ENCODE measurements around the gene KCNF1.

KCNF1 gene

DNA sequence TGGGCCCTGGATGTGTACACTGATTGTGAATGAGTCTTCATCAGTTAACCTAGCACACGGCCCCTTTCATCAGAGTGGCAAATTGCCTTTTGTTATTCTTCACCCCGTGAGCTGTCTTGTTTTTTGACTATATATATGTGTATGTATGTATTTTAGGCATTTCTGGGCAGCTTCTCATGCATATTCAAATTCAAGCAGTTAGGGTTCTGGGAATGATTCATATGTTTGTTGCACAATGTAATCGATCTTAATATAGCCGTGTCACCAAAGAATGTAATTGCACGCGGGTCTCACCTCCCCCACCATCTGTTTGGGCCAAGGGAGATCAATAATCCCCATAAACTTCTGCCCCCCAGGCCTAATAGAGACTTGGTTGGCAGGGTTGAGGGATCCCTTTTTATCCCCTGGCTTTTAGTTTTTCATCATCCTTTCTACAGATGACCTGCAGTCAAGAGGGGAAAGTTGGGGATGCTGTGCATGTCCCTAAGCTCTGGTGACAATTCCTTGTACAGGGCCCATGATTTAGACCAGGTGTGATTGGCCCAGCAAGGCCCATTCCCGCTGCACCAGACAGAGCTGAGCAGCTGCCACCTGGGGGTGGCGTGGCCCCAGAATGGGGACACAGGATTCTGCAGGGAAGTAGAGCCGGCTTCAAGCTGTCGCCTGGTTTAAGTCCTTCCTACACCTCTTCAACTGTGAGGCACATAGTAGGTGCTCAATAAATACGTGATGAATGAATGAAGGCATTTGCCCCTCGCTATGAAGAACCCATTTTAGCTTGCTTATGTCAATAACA lies 19.2 kb downstream of the KCNF1 start:
- no peaks in the 10 kb centered on the region for H3K36me3 ChIP-seq (ENCODE audit: insufficient read depth, low read length)
- no peaks in the 10 kb centered on the region for H3K9me3 ChIP-seq (ENCODE audit: control insufficient read depth, insufficient read depth, low read length)
- no peak overlapping the region for H3K9ac ChIP-seq (ENCODE audit: low read depth, low read length)
- H3K4me1 ChIP-seq (ENCODE audit: insufficient read depth, low read length), result peaks cover 28% of the 10 kb centered on the region

DNA sequence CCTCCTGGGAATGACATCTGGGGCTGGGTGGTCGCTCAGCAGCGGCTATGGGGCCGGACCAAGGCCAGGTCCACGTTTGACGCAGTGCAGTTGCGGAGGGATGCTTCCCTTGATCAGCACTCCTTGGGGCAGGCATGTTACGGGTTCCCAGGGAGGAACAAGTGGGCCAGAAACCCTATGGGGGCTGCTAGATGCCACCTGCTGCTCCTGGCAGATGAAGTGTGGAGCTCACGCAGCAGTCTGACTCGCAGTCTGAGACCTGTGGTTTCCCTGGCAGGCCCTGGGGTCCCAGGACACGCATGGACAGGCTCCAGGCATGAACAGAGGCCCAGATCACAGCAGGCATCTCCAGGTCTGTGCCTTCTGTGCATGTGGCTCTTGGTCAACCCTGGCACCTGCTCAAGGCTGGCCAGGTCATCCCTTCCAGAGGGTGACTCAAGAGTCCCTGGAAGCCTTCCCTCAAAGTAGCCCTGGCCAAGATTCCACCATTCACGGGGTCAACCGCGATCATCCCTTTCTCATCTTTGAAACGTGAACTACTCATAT lies 20.0 kb downstream of the KCNF1 start:
- Histone ChIP-seq H3K9me3 (ENCODE audit: control insufficient read depth, insufficient read depth, low read length) (no peaks in the 10 kb centered on the region), H3K36me3 (ENCODE audit: insufficient read depth, low read length) (no peaks in the 10 kb centered on the region), H3K9ac (ENCODE audit: low read depth, low read length) (no peak overlapping the region), H3K4me1 (ENCODE audit: insufficient read depth, low read length) (peaks cover 33% of the 10 kb centered on the region)

- H3K9ac ChIP-seq (ENCODE audit: low read depth, low read length), result no peak overlapping the region
- peaks cover 33% of the 10 kb centered on the region for H3K4me1 ChIP-seq (ENCODE audit: insufficient read depth, low read length)
- no peaks in the 10 kb centered on the region for H3K36me3 ChIP-seq (ENCODE audit: insufficient read depth, low read length)
- 0 out of 2 replicates have a peak, but pooled peaks cover 1% of the 10 kb centered on the region for H3K9me3 ChIP-seq (ENCODE audit: control insufficient read depth, insufficient read depth, low read length)
These were observed 20.8 kb downstream of the KCNF1 start for GRCh38 chr2:10932345-10933151.

GRCh38 chr2:10933700-10934225 lies 22.0 kb downstream of the KCNF1 start:
- Histone ChIP-seq H3K9me3 (ENCODE audit: control insufficient read depth, insufficient read depth, low read length) (0 out of 2 replicates have a peak, but pooled peaks cover 3% of the 10 kb centered on the region), H3K4me1 (ENCODE audit: insufficient read depth, low read length) (peaks cover 33% of the 10 kb centered on the region), H3K36me3 (ENCODE audit: insufficient read depth, low read length) (no peaks in the 10 kb centered on the region), H3K9ac (ENCODE audit: low read depth, low read length) (no peak overlapping the region)

DNA sequence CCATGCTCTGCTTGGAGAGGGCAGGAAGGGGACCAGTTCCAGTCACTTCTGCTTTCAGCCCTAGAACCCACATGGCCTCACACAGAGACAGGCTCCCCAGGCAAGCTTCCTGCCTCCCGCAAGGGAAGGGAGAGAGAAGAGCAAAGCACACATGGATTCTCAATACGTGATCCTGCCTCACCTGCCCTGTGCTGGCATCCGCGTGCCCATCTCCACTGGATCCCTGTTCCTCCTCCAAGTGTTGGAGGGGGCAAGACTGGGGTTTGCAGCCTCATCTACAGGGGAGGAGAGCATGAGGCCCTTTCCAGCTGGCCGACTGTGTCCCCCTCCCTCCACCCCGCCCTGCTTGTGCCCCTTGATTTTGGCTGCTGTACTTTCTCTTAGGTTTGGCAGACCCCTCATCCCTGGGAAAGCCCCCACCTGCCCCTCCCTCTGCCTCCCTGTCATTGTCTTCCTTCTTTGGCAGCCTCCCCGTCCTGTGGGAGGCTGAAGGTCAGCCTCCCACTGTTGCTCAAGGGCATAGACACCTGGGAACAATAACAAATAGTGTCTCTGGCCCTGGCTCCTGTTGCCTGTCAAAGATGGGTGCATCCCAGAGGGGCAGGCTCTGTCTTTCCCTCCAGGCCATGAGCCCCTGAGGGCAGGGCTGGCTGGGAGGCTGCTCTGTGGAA lies 22.7 kb downstream of the KCNF1 start:
- no peaks in the 10 kb centered on the region for H3K36me3 ChIP-seq (ENCODE audit: insufficient read depth, low read length)
- peaks cover 33% of the 10 kb centered on the region for H3K4me1 ChIP-seq (ENCODE audit: insufficient read depth, low read length)
- no peak overlapping the region for H3K9ac ChIP-seq (ENCODE audit: low read depth, low read length)
- peaks cover 6% of the 10 kb centered on the region for H3K9me3 ChIP-seq (ENCODE audit: control insufficient read depth, insufficient read depth, low read length)

DNA sequence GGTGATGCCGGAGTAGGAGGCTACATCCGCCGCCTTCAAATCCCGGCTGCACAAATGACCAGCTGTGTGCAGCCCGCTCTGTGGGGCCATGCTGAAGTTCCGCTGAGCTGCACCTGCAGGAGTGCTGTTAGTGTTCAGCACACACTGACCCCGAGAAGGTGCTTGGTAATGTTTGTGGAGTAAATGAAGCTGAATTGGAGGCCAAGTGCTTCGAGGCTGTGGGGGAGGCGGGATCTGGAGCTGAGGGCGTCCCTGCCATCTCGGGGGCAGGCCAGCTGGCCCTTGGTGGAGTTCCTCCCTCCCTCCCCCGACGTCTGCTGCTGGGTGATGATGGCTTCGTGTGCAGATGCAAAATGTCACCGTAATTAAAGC lies 23.2 kb downstream of the KCNF1 start:
- H3K9ac ChIP-seq (ENCODE audit: low read depth, low read length), result no peak overlapping the region
- H3K36me3 ChIP-seq (ENCODE audit: insufficient read depth, low read length), result no peaks in the 10 kb centered on the region
- peaks cover 28% of the 10 kb centered on the region for H3K4me1 ChIP-seq (ENCODE audit: insufficient read depth, low read length)
- peaks cover 11% of the 10 kb centered on the region for H3K9me3 ChIP-seq (ENCODE audit: control insufficient read depth, insufficient read depth, low read length)

DNA sequence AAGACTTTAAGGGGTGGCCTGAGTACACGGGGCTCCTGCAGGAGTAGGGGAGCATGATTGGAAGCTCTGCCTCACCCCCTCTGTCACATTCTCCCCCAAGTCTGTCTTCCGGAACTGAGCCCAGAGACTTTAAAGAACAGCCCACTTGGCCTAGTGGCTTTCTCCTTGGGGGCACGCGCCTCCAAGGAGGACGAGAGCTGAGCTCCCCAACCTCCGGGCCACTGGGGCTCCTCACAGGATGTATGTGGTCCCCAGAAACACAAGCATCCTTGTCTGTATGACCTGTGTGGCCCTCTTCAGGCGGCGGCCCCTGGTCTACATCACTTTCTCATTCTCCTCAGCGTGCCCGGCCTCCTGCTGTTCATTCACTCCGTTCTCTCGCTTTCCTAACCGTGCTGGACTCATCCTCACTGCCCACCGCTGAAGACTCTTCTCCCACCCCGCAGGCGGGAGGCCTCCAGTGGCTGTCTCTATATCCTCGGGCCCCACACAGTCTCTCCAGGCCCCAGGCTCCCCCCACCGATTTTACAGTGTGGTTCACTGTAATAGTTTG lies 23.7 kb downstream of the KCNF1 start:
- H3K36me3 ChIP-seq (ENCODE audit: insufficient read depth, low read length), result no peaks in the 10 kb centered on the region
- H3K9ac ChIP-seq (ENCODE audit: low read depth, low read length), result no peak overlapping the region
- H3K9me3 ChIP-seq (ENCODE audit: control insufficient read depth, insufficient read depth, low read length), result peaks cover 16% of the 10 kb centered on the region
- peaks cover 23% of the 10 kb centered on the region for H3K4me1 ChIP-seq (ENCODE audit: insufficient read depth, low read length)

- H3K9me3 ChIP-seq (ENCODE audit: control insufficient read depth, insufficient read depth, low read length), result peaks cover 17% of the 10 kb centered on the region
- peaks cover 22% of the 10 kb centered on the region for H3K4me1 ChIP-seq (ENCODE audit: insufficient read depth, low read length)
- no peaks in the 10 kb centered on the region for H3K36me3 ChIP-seq (ENCODE audit: insufficient read depth, low read length)
- H3K9ac ChIP-seq (ENCODE audit: low read depth, low read length), result no peak overlapping the region
These were observed 24.5 kb downstream of the KCNF1 start for GRCh38 chr2:10935953-10936942.

- Histone ChIP-seq H3K9me3 (ENCODE audit: control insufficient read depth, insufficient read depth, low read length) (peaks cover 17% of the 10 kb centered on the region), H3K36me3 (ENCODE audit: insufficient read depth, low read length) (no peaks in the 10 kb centered on the region), H3K9ac (ENCODE audit: low read depth, low read length) (no peak overlapping the region), H3K4me1 (ENCODE audit: insufficient read depth, low read length) (peaks cover 21% of the 10 kb centered on the region)
These were observed 27.3 kb downstream of the KCNF1 start for GRCh38 chr2:10939058-10939457.

- peaks cover 9% of the 10 kb centered on the region for H3K4me1 ChIP-seq (ENCODE audit: insufficient read depth, low read length)
- H3K9ac ChIP-seq (ENCODE audit: low read depth, low read length), result no peak overlapping the region
- H3K36me3 ChIP-seq (ENCODE audit: insufficient read depth, low read length), result no peaks in the 10 kb centered on the region
- H3K9me3 ChIP-seq (ENCODE audit: control insufficient read depth, insufficient read depth, low read length), result peaks cover 17% of the 10 kb centered on the region
These were observed 28.9 kb downstream of the KCNF1 start for GRCh38 chr2:10940596-10940995.

- H3K4me1 ChIP-seq (ENCODE audit: insufficient read depth, low read length), result peaks cover 3% of the 10 kb centered on the region; the same call in 1 of the 2 replicates
- peaks cover 17% of the 10 kb centered on the region for H3K9me3 ChIP-seq (ENCODE audit: control insufficient read depth, insufficient read depth, low read length)
- no peak overlapping the region for H3K9ac ChIP-seq (ENCODE audit: low read depth, low read length)
- H3K36me3 ChIP-seq (ENCODE audit: insufficient read depth, low read length), result no peaks in the 10 kb centered on the region
These were observed 29.6 kb downstream of the KCNF1 start for GRCh38 chr2:10941383-10941782.

DNA sequence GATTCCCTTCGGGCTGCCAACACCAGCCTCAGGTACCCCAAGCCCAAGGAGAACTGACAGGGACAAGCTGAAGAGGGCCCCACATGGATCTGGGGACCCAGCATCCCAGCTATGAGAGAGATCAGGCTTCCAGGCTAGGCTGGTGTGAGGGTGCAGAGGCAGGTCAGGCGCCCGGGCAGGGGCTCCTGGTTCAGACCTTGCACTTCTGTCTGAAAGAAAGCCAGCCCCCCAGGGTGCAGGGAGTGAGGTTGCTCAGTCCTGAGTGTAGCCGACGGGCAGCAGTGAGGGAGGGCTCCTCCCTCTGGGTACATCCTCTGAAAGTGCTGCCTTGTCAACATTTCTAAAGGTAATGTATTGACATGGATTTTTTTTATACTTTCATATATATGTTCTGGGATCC lies 33.1 kb downstream of the KCNF1 start:
- no peaks in the 10 kb centered on the region for H3K36me3 ChIP-seq (ENCODE audit: insufficient read depth, low read length)

GRCh38 chr2:10946394-10946793 lies 34.7 kb downstream of the KCNF1 start:
- H3K9me3 ChIP-seq (ENCODE audit: control insufficient read depth, insufficient read depth, low read length), result no peaks in the 10 kb centered on the region
- no peaks in the 10 kb centered on the region for H3K36me3 ChIP-seq (ENCODE audit: insufficient read depth, low read length)

More for the DNA sequence above, 33.1 kb downstream of the KCNF1 start:
- Histone ChIP-seq H3K4me1 (ENCODE audit: insufficient read depth, low read length) (no peaks in the 10 kb centered on the region; the same call in 1 of the 2 replicates), H3K9ac (ENCODE audit: low read depth, low read length) (no peak overlapping the region), H3K9me3 (ENCODE audit: control insufficient read depth, insufficient read depth, low read length) (peaks cover 7% of the 10 kb centered on the region)

More at GRCh38 chr2:10946394-10946793, 34.7 kb downstream of the KCNF1 start:
- no peaks in the 10 kb centered on the region; the same call in 1 of the 2 replicates for H3K4me1 ChIP-seq (ENCODE audit: insufficient read depth, low read length)
- H3K9ac ChIP-seq (ENCODE audit: low read depth, low read length), result no peak overlapping the region
